ENCODE measurements around the gene MECP2. TPM values are rescaled to one million over a fixed set of nuclear protein-coding genes. Genes with fewer than 3 reads are reported as not detected.

The MECP2 gene
- total RNA-seq, 1 experiment from 2014 or later = 88.9 TPM

- no peaks in the 10 kb centered on the region for H3K27me3 ChIP-seq (ENCODE audit: control insufficient read depth, insufficient read depth, low read length)
- POLR2A ChIA-PET = no interaction called here
- in situ Hi-C loops (cut with HindIII; ENCODE audit: low pct_unique_long_range_greater_than_20kb, low sequenced_read_pairs) = no loop called here
- intact Hi-C loops (cut with micrococcal nuclease; ENCODE audit: unreplicated experiment) = no loop called here
- BruUV-seq (replicated peaks) = no TSS peak
- H3K4me1 ChIP-seq (ENCODE audit: control insufficient read depth, insufficient read depth, low read length) = no peaks in the 10 kb centered on the region
- no peak overlapping the region for H3K4me3 ChIP-seq (ENCODE audit: low read depth in 2 of 2, low read length in 2 of 2)
- H3K36me3 ChIP-seq (ENCODE audit: control insufficient read depth, insufficient read depth, low read length) = no peaks in the 10 kb centered on the region; the same call in 1 of the 2 replicates
- no peaks in the 10 kb centered on the region for H3K9me3 ChIP-seq (ENCODE audit: control insufficient read depth, insufficient read depth, low read depth, low read length)
- no peak for ATAC-seq
- no peak overlapping the region for H3K27ac ChIP-seq (ENCODE audit: low read length)
- TF ChIP-seq, protein P1, sequence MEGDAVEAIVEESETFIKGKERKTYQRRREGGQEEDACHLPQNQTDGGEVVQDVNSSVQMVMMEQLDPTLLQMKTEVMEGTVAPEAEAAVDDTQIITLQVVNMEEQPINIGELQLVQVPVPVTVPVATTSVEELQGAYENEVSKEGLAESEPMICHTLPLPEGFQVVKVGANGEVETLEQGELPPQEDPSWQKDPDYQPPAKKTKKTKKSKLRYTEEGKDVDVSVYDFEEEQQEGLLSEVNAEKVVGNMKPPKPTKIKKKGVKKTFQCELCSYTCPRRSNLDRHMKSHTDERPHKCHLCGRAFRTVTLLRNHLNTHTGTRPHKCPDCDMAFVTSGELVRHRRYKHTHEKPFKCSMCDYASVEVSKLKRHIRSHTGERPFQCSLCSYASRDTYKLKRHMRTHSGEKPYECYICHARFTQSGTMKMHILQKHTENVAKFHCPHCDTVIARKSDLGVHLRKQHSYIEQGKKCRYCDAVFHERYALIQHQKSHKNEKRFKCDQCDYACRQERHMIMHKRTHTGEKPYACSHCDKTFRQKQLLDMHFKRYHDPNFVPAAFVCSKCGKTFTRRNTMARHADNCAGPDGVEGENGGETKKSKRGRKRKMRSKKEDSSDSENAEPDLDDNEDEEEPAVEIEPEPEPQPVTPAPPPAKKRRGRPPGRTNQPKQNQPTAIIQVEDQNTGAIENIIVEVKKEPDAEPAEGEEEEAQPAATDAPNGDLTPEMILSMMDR (IDR thresholded peaks at IDR 0.05) = no peak
- no peak for TF ChIP-seq POLR2AphosphoS5 (IDR thresholded peaks at IDR 0.05; ENCODE audit: low read depth, low read length)
- no peak for TF ChIP-seq SIN3A (IDR thresholded peaks at IDR 0.05; ENCODE audit: borderline replicate concordance, insufficient read depth, low read depth, low read length)
- no peak for TF ChIP-seq REST (IDR thresholded peaks at IDR 0.05; ENCODE audit: insufficient read depth in 1 of 2, low read depth in 2 of 2, low read length in 1 of 2)
- no peak for TF ChIP-seq TCF7L2 (IDR thresholded peaks at IDR 0.05; ENCODE audit: low read depth, low read length)
- CTCF ChIA-PET = no interaction called here
- DNase-seq (ENCODE audit: low read depth, low spot score) = no peak
Measured at GRCh38 chrX:154032160-154032559, 65.4 kb downstream of the MECP2 start.

- ATAC-seq (no peak), DNase-seq (ENCODE audit: low read depth, low spot score) (no peak)
- Histone ChIP-seq H3K9me3 (ENCODE audit: control insufficient read depth, insufficient read depth, low read depth, low read length) (no peaks in the 10 kb centered on the region), H3K4me3 (ENCODE audit: low read depth in 2 of 2, low read length in 2 of 2) (no peak overlapping the region), H3K36me3 (ENCODE audit: control insufficient read depth, insufficient read depth, low read length) (no peaks in the 10 kb centered on the region; the same call in 1 of the 2 replicates), H3K27ac (ENCODE audit: low read length) (no peak overlapping the region), H3K27me3 (ENCODE audit: control insufficient read depth, insufficient read depth, low read length) (no peaks in the 10 kb centered on the region), H3K4me1 (ENCODE audit: control insufficient read depth, insufficient read depth, low read length) (no peaks in the 10 kb centered on the region)
- intact Hi-C loops (cut with micrococcal nuclease; ENCODE audit: unreplicated experiment) = no loop called here
- CTCF ChIA-PET = no interaction called here
- POLR2A ChIA-PET = interaction anchor here (0.6 kb wide), 1 partner anchor 13 kb away, joined by 4 read pairs; no protein-coding TSS in a partner anchor
- in situ Hi-C loops (cut with HindIII; ENCODE audit: low pct_unique_long_range_greater_than_20kb, low sequenced_read_pairs) = no loop called here
- BruUV-seq (replicated peaks) = TSS peak; percentile 53
- TF ChIP-seq POLR2AphosphoS5 (IDR thresholded peaks at IDR 0.05; ENCODE audit: low read depth, low read length) (no peak), SIN3A (IDR thresholded peaks at IDR 0.05; ENCODE audit: borderline replicate concordance, insufficient read depth, low read depth, low read length) (no peak), TCF7L2 (IDR thresholded peaks at IDR 0.05; ENCODE audit: low read depth, low read length) (no peak), REST (IDR thresholded peaks at IDR 0.05; ENCODE audit: insufficient read depth in 1 of 2, low read depth in 2 of 2, low read length in 1 of 2) (no peak)
- TF ChIP-seq, protein P1 (IDR thresholded peaks at IDR 0.05) = no peak
Measured at GRCh38 chrX:154030715-154031305, 66.7 kb downstream of the MECP2 start.
